Fibroblast of gingiva (primary cell): ENCODE measurements around the gene BABAM2.
"Not testable (repeated sequence)": the region's sequence is repeated elsewhere in the genome, so short reads cannot be mapped to it uniquely, and the experiment has no call there.

Experiments used
- DNase-seq: peaks from one replicate; pipeline ENCODE4 v3.0.0-alpha.2; 2011; ENCODE audit warnings: low read depth

Gene BABAM2

DNA sequence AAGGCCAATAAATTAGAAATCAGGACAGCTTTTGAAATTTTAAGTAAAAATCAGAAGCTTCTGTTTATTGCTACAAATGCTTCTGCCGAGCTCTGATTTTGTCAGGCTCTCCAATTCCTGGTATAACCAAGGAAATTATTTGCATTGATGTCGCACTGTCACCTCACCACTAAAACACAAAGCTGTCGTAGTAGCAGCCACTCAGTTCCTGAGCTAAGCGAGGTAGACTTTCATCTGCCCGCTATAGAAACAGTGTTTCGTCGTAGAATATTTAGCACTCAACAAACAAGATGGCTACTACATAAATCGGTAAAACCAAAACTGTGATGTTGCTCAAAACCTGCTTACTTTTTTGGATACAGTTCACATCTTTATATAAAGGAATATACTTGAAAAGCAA lies 360.8 kb downstream of the BABAM2 start:
- DNase-seq = no peak

DNA sequence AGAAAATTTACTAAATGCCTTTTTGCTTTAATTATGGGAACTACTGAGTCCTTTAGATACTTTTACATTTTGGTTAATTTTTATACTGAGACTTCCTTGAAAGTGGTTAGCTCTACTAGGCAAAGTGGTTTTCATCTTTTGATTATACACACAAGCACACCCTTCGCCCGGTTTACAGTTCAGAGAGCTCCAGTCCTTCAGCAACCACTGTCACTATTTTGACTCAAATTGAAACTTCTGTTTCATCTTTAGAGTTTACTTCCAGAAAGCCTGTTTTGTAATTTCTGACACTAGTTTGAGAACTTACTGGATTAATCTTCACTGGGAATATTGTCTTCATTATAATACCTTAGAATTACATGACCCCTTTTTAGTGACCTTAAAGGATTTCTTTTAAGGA lies 361.8 kb downstream of the BABAM2 start:
- DNase-seq = no peak

GRCh38 chr2:28253543-28253942 lies 363.0 kb downstream of the BABAM2 start:
- no peak for DNase-seq

DNA sequence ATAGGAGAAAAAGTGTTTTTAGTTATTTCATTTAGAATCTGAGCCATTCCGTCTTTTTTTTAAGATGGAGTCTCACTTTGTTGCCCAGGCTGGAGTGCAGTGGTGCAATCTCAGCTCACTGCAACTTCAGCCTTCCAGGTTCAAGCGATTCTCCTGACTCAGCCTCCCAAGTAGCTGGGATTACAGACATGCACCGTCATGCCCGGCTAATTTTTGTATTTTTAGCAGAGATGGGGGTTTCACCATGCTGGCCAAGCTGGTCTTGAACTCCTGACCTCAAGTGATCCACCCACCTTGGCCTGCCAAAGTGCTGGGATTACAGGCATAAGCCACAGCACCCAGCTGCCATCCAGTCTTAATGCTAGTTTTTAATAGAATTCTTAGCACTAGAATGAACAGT lies 364.7 kb downstream of the BABAM2 start:
- DNase-seq = not testable (repeated sequence)

DNA sequence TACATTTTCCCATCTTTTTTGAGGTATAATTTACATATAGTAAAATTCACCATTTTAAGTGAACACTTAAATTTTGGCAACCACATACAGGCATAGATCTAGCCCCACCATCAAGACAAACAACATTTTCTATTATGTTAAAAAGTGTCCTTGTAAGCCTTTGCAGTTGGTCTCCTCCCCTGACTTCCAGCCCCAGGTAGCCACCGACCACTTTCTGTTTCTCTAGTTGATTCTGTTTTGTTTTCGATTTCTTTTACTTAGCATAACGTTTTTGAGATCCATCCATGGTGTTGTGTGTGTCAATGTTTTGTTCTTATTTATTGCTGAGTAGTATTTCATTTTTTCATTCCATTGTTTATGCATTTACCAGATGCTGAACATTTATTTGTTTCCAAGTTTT lies 366.7 kb downstream of the BABAM2 start:
- DNase-seq = no peak

DNA sequence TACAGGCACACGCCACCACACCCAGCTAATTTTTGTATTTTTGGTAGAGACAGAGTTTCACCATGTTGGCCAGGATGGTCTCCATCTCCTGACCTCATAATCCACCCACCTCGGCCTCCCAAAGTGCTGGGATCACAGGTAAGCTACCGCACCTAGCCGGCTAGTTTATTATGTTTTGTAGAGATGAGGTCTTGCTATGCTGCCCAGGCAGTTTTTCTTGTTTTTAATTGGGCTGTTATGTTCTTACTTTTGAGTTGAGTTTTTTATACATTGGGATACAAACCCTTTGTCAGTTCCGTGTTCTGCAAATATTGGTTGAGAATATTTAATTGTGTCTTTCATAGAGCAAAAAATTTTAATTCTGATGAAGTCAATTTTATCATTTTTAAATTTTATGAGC lies 368.7 kb downstream of the BABAM2 start:
- not testable (repeated sequence) for DNase-seq

- no peak for DNase-seq
Measured at GRCh38 chr2:28263690-28264089, 373.2 kb downstream of the BABAM2 start.

DNA sequence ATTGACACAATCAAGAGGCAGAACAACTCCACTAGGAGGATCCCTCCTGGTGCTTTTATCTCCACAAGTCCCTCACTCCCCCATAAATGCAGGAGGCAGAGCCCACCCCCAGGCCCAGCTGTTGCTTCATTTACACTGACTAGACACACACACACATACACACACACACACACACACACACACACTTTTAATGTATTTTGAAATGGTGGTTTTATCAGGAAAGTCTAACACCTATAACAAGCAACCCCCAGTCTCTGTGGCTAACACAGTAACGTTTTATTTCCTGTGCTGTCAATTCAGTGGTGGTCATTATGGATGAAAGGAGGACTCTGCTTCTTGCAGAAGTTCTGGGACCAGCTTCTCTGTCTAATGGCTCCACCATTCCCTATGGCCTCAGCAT lies 376.8 kb downstream of the BABAM2 start:
- no peak for DNase-seq

GRCh38 chr2:28268386-28268785 lies 377.9 kb downstream of the BABAM2 start:
- no peak for DNase-seq

GRCh38 chr2:28269019-28269784 lies 378.7 kb downstream of the BABAM2 start:
- no peak for DNase-seq

DNA sequence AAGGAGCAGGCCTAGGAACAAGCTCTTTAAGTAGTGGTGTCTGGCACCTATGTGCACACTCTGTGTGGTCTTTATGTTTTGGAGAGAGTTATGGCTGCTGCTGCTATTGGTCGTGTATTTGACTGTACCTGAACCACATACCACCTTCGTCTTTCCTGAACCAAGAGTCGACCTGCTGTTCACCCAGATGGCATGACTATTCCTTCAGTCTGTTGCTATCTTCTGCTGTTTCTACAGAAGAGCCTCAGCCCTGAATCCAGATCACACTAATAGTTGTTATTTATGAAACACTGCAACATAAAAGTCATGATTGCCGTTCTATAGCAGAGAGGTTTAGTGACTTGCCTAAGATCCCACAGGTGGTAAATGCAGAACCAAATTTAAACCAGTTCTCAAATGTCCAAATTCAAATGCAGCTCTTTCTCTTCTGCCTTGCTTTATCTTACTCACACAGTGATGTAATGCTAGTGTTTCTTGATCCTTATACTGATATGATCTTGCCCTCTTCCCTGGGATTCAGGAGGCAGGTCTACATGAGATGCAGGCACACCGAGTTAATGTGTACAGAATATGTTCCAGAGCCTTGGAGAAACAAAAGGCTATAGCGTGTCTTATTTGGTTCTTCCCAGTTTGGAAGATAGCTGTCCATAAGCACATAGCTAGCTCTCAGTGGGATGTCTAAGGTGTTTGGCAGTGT lies 380.1 kb downstream of the BABAM2 start:
- DNase-seq = no peak

GRCh38 chr2:28271231-28271918 lies 380.8 kb downstream of the BABAM2 start:
- DNase-seq = no peak

- DNase-seq = no peak
Measured at GRCh38 chr2:28271919-28272250, 381.4 kb downstream of the BABAM2 start.

DNA sequence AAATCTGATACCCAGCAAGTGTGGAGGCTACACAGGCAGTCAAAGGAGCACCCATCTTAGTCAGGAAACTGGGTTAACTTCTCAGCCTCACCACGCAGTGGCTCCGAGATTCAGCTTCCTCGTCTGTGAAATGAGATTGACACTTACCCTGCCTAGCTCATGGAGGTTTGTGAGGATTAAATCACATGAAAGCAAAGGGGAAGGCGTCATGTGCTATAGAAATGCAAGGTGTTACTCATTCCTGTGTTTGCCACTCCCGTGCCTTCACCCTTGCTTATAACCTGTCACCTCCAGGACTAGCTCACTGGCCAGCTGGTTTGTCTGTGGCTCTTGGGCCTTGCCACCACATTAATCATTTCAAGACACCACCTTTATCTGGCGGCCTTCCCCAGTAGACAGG lies 383.2 kb downstream of the BABAM2 start:
- DNase-seq = no peak

GRCh38 chr2:28274911-28275685 lies 384.6 kb downstream of the BABAM2 start:
- DNase-seq = peak; percentile 48

DNA sequence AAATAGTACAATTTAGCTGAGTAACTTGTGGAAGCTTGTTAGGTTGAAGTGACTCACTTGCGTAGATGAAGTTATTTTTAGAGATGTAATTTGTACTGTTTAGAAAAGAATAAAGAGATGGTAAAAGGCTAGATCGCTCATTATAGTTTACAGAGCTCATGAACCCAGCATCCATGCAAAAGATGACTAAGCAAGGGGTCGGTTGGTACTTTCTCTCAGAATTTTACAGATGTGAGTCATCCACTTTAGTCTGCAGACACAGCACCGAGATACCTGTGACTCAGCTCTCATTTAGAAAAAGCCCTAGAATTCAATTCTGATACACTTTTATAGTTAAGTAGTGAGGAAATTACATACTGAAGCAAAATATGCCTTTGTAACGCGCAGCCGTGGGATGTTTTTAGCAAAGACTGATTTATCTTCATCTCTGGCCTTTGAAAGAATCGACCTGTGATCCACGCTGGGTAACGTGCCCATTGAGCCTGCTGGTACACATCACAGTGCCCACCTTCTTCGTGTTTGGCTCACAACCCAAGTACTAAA lies 385.6 kb downstream of the BABAM2 start:
- DNase-seq = peak; percentile 86

- no peak for DNase-seq
Measured at GRCh38 chr2:28276807-28277206, 386.3 kb downstream of the BABAM2 start.

DNA sequence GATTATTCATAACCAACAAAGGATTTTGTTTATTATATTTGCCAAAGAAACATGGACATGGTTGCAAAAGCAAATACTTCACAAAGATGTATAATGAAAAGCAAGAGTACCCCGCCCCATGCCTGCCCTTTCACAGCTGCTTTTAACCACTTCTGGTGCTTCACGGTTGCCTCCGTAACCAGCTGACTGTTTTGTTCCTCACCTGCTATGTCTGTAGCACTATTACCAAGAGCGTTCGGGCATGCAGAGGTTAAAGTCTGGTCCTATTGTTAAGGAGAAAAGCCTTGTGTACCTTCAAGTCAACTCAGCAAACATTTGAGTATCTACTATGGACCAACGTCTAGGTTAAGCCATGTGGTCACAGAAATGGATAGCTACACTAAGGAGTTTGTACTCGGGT lies 386.9 kb downstream of the BABAM2 start:
- no peak for DNase-seq

GRCh38 chr2:28279371-28279770 lies 388.8 kb downstream of the BABAM2 start:
- no peak for DNase-seq

GRCh38 chr2:28280619-28281018 lies 390.1 kb downstream of the BABAM2 start:
- DNase-seq = no peak

DNA sequence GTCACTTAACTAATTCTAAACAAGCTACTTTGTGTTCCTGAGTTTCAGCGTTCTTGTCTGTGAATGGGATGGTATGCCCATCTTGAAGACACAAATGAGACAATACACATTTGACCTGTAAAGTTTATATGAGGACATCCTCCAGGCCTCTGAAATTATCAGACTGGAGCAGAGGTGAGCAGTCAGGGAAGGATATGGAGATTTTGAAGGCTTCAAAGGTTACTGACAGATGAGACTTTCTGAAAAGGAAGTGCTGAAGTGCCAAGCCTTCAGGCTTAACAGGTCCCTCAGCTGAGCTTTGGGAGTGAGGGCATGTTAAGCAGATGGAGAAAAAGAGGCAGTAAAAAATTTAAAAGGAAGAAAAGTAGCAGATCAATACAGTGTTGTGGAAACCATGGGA lies 391.2 kb downstream of the BABAM2 start:
- no peak for DNase-seq

DNA sequence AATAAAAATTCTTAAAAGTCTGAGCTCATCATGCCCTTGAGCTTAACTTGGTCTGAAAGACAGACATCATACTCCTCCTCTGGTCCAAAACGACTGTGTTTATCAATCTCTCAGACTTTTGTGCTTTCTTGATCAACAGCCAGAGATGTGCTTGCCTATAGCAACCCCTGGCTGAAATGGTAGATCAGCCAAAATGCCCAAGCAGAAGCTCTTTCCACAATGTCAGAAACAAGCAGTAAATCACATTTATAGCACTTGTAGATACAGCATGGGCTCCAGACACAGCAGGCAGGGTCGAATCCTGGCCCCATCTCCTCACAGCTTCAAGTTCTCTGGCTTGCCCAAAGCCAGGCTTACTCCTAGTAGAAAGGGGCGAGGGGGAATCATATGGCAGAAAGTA lies 391.7 kb downstream of the BABAM2 start:
- DNase-seq = no peak
